ENCODE measurements around the gene FOXF1.

Gene FOXF1

DNA sequence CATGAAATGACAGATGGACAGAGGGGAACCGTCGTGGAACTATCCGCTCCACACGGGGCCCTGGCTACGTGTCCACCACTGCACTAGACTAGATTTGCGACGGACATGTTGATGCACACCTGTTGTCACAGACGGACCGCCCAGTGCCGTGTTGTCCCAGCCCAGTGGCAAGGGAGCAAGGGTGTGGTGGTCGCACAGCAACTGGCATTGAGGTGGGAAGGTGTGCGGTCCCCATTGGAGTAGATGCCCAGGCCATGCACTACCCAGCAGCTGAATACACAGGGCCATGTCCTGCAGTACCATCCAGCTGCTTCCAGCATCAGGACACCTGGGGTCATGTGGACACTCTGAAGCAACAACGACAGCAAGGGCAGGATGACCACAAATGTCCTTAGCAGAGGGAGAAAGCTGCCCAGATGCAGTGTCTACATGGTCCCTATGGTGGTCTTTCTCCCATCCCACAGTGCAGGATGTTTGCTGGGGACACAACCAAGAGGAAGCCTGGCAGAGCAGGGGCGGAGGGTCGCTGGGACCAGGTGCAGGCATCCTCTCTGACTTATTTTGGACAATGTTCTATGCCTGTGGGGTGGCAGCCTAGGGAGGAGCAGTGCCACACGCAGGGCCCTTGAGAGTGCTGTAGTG, 8.8 kb downstream of the FOXF1 start:
- no peak for DNase-seq

DNA sequence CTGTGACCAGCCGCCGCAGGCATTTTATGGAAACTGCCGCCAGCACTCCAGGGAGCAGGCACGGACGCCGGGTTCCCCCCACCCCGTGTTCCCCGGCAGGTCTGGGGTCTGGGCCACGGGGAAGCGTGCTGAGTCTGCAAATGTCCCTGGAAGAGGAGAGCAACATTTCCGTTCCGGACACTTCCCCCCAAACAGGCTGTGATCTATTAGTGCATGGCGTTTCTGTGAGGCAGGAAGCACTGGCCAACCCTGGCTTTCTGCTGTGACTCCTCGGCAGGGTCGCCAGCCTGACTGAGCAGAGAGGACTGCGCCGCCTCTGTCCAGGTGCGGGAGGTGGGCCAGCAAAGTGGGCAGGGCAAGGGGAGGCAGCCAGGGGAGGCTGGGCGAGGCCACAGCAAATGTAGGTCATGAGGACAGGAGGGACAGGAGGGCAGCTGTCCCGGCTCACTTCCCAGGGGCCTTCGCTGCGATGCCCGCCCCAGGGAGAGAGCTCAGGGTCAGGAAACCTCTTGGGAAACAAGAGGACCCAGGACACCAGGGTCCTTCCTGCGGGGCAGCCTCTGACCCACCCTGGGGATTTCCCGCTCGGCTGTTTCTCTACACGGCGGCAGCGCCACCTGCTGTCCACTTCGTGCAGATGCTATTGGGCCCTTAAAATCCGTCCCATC, 9.5 kb downstream of the FOXF1 start:
- peak; percentile 39 for DNase-seq

DNA sequence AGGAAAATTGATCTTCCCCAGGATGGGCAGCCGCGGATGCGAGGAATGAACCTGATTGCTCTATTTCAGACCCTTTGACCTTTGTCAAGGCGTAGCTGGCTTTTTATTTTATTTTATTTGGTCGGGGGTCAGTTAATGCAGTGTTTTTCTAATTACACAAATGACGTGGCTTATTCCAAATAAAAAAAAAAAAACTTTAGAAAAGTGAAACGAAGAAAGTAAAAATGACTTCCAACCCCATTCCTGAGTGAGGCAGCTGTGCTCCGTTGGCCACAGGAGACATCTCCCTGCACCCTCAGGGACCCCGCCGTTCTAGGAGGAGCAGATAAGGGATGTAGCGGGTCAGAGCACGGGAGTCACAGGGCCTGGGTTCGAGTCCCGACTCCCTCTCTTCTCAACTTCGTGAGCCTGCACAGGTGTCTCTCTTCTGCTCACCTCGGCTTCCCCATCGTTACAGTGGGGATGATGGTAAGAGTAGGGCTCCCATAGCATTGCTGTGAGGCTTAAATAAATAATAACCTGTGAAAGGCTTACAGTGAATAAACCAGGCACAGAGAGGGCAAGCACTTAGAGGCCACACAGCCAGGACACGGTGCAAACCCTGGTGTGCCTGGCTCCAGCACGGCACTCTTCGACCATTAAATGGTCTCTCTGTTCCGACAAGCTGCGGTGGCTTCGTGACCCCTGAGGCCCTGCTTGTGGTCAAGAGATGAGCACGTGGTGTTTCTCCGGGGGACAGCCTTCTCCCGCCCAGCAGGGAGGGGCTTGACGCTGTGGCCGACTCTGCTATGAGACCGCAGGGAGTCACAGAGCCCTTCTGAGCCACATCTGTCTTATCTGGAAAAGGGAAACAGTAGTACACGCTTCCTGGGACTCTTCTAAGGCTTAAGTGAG, 10.2 kb downstream of the FOXF1 start:
- no peak for DNase-seq

DNA sequence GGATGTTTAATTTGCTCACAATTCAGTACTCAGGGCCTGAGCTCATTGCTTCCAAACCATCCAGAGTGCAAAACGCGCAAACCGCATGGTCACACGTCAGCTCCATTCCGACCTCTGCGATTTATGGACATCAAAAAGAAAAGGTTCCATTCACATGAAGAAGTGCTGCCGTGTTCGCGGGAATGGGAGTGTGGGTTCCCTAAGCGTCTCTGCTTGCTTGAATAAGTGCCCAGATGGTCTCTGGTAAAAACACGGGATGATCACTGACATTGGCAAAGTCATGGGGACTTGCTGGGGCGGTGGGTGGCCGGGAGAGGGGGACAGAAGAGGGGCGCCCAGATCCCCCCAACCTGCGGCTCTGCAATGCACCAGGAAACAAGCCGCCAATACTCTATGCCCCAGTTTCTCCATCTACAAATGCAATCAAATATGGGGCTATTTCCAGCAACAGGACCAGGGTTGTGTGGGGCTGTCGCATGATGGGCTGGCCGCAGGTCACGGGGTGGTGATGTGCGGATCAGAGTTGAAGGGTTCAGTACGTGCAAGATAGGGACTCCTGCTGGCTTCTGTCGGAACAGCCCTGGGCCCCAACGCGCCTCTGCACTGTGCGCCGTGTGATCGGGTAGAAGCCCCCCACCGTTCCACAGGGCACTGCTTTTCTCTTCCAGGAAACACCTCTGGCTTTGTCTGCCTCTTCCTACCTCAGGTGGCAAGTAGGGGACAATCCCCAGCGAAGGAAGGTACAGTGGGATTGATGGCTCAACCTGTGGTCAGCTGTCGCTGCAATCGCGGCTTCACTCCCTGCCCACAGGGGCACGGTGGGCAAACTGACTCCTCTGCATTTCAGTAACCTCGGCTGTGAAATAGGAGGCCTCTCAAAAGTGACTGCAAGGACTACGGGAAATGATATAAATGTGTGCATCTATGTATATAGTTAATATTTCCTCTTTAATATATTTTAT, 11.2 kb downstream of the FOXF1 start:
- DNase-seq, result no peak

DNA sequence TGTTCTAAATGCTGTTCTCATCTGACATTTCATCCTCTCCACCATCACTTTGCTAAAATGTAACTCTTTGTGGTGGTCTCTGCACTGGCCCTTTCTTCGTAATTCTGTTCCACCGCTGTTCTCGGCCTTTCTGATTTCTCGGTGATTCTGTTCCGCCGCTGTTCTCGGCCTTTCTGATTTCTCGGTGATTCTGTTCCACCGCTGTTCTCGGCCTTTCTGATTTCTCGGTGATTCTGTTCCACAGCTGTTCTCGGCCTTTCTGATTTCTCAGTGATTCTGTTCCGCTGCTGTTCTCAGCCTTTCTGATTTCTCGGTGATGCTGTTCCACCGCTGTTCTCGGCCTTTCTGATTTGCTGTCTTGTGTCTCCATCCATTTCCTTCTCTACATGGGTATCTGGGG, 12.3 kb downstream of the FOXF1 start:
- DNase-seq, result no peak

DNA sequence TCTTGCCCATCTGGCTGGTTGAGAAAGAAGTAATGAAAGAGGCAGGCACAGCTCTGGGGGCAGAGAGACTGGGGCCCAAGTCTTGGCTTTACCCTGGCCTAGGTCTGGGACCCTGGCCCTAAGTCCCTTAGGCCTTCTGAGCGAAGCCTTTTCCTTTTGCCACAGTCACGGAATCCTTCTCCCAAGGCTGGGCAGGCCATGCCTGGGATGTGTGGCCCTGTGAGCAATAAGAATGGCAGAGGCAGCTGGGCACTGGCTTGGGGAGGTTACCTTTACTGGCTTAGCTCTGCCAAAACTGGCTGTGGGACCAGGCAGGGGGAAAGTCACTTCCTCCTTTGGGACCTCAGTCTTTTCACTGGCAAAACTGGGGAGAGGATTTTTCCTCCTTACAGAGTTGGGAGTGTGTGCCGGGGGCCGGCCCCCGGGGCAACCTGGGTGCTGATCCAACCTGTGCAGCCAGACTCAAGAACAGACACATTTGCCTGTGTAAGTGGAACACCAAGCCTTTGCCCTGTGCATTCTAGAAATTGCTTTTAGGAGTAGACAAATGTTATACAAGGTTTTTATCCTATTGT, 12.9 kb downstream of the FOXF1 start:
- DNase-seq, result no peak

DNA sequence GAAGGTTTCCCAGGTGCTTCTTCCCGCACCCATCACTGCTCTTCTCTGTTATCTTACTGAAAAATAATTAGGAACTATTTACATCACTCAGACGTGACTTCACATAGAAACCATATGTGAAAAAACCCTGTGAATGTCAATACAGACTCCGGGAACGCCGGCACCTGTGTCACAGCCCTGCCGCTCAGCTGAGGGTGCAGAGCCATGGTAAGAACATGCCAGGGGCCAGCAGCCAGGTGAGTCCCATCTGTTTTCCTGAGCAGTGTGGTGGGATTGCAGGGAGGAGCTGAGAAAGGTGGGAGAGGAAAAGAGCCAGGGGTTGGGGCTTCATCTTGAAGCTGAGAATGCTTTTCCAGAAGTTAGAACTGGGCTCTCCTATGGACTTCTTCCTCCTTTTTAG, 13.7 kb downstream of the FOXF1 start:
- DNase-seq, result no peak

DNA sequence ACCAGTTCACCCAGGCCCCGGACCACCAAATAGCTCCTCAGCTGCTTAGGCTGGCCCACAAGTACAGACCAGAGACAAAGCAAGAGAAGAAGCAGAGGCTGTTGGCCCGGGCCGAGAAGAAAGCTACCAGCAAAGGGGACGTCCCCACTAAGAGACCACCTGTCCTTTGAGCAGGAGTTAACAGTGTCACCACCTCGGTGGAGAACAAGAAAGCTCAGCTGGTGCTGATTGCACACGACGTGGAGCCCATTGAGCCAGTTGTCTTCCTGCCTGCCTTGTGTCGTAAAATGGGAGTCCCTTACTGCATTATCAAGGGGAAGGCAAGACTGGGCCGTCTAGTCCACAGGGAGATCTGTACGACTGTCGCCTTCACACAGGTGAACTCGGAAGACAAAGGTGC, 15.4 kb downstream of the FOXF1 start:
- no peak for DNase-seq

DNA sequence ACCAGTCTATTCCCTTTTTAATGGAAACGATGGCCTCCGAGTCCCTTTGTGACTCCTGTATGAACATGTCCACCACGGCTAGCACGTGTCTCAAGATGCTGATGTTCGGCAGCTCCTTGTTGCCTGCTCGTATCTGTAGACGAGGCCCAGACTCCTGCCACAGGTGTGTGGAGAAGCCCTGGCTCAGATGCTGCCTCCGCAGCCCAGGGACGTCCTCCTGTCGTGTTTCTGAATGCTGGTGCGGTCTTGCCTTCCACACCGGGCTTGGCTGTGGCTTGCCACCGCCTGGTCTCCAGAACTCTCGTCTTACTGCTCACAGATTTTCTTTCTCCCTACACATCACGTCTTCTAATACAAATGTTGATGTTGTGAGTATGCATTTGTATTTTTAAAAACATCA, 17.0 kb downstream of the FOXF1 start:
- no peak for DNase-seq

DNA sequence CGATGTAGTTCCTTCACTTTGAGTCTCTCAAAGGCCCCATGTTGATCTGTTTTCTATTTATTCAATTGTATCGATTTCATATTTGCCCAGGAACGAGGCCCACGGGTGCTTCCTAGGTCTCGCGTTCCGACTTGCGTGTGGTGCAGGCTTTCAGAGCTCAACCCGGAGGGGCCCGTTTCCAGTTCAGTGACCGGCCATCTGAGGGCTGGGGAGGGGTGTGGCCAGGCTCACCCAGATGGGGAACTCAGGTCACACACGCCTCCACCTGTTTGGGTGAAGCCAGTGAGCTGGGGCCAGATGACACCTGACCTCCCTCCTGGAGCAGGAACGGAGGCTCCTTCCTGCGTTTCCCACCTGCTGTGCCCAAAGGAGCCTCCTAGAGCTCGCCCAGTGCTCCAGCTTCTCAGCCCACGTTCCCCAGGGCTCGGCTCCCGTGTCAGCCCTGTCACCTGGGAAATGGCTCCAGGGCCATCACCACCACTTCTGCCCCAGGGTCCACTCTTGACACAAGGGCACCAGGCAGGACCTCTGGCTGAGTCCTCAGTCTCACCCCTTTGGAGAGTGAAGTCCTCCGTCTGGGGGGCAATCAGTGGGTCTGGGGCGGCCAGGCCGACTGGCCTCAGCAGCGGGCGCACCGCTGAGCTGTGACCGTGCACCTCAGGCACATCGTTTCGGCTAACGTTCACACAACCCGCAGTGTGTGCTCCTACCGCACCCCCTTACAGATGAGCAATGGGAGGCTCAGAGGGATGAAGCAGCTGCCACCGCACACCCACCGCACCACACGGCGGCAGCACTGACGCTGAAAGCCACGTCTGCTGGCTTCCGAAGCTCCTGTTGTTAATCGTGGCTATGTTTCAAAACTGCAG, 18.0 kb downstream of the FOXF1 start:
- DNase-seq, result no peak

DNA sequence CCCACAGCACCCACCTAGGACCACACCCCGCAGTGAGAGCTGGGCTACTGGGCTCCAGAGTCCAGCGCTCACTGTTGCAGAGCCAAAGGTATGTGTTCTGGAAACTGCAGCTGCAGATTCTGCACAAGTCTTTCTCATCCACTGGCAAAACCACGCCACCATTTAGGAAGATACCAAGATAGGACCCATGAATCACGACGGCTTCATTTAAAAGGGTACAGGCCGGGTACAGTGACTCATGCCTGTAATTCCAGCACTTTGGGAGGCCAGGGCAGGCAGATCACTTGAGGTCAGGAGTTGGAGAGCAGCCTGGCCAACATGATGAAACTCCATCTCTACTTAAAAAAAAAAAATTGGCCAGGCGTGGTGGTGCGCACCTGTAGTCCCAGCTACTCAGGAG, 18.8 kb downstream of the FOXF1 start:
- no peak for DNase-seq

DNA sequence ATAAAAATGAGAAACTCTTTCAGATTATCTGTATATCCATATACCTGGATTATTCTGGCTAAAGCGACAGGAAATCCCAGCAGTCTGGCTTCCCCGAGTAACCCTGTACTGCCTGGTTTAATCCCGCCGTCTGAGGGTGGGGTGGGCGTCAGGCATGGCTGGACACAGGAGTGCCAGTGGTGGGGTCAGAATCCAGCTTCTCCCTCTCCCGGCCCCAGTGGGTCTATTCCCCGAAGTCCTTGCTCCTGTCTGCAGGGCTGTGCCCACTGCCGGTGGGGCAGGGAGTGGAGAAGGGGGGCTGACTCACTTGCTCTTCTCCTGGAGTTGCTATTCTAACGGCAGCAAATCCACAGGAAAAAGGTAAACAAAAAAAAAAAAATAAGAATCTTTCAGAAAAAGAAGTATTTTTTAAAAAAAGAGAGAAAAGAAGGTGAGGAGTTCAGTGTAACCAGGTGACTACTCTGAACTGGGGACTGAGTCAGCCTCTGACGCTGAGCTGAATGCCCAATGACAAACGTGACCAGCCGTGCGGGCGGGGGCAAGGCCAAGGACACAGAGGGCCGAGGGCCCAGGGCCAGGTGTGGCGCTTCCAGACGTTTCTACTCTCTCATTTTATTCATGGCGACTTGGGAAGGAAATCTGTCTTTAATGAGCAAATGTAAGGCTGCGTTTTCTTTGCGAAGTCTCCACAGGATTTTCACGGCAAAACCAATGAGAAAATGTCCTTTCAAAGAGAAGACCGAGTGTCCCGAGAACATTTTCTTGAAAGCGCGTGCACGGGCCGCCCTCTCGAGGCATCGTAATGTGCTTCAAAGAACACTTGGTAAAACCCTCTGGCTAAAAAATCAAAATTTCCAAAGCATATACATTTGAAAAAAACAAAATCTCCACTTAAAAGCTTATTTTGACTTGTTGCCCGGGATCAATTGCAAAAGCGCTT, 20.2 kb downstream of the FOXF1 start:
- no peak for DNase-seq

DNA sequence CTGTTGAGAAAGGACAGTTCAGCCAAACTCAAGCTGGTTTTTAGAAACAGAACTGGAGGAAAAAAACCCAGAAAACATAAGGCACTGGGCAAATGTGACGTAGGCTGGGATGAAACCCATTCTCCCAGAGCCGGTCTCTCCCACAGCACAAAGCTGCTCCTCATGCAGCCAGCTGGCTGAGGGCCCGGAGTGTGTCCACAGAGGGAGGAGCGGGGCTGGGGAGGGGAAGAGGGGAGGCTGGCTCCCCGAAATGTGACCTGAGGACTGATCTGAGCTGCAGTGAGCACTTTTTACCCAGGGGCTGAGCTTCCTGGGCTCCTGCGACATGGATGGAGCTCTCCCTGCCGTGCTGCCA, 20.8 kb downstream of the FOXF1 start:
- DNase-seq, result no peak

DNA sequence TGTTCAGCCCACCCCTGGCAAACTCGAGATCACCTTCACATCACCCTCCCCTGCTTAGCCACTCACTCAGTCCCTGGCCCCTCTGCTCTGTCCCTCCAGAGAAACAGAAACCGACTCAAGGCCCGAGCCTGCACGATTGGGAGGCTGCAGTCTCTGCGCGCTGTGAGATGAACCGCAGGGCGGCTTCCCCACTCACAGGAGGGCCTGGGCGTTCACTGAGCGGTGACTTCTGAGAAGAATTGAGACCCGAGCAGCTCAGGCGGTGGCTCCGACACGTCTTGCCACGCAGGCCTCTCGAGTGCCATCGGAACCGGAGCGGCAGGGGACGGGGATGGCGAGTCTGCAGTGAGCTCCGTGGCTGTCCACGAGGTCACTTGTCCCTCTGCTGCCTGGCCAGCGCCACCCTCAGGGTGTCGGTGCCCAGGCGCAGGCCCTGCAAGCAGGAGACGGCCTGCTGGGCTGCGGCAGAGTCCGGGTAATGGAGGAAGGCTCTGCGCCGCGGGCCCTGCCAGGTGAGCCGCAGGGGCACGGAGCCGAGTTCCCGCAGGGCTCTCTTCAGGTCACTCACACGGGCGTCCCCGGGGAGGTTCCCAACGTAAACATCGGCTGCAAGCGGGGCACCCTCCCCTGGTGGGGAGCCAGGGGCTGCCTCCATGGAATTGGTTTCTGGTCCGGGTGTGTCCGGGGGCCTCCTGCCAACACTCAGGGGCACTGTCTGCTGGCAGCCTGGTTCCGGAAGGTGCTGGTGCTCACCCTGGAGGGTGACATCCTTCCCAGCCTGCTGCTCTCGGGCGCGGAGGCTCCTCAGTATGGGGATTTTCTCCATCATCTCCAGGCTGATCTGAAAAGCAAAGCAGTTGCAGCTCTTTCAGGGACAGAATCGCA, 21.6 kb downstream of the FOXF1 start:
- DNase-seq, result no peak

DNA sequence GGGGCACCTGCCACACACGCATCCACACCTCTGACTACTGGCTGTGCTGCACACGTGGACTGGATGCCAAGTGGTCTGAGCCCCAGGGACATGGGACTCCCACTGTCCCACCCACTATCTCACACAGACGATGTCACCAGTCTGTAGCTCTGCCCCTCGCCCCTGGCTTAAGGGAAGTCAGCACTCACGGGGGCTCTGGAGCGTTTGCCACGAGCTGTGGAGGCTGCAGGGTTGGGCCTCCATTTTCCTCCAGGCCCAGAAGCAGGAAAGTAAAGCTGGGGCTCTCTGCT, 22.1 kb downstream of the FOXF1 start:
- DNase-seq, result no peak

DNA sequence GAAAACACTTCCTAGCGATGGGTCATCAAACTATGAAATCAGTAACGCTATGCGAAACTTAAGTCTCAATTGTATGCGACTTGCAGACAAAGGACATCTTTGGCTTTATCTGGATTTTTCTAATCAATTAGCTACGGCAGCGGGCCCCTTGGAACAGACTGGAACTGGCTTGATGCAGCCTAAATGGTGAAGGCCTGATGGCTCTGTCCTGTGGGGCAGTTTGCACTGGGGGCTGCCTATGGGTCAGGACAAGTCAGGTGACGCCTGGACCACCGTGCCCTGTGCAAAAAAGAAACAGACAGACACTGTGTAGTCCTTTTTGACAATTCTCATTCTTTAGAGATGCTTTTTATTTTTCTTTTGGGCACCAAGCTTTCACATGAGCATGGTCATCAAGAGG, 22.7 kb downstream of the FOXF1 start:
- no peak for DNase-seq

DNA sequence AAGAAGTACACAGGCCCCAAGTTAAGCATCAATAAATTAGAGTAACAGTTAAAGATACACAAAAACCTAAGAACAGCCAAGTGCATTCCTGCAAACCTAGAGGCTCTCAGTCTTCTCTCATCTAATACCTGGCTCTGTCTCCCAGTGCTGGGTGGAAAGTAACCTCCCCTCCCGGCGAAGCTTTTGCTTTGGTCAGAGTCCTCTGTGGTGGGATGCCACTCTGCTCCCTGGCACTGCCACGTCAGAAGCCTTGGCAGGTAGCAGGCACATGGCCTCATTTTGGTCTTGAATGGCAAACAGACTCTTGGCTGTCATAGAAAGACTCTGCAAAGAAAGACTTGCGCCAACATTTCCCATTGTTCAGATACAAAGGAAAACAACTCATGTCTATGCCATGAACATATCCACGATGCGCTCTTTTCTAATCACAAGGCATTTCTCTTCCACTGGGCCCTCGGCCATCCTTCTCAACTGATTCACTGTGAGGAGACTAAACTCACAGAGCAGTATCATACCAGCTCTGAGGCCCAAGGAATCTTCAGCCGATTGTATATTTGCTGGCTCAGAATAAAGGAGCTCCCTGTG, 23.5 kb downstream of the FOXF1 start:
- DNase-seq, result no peak

DNA sequence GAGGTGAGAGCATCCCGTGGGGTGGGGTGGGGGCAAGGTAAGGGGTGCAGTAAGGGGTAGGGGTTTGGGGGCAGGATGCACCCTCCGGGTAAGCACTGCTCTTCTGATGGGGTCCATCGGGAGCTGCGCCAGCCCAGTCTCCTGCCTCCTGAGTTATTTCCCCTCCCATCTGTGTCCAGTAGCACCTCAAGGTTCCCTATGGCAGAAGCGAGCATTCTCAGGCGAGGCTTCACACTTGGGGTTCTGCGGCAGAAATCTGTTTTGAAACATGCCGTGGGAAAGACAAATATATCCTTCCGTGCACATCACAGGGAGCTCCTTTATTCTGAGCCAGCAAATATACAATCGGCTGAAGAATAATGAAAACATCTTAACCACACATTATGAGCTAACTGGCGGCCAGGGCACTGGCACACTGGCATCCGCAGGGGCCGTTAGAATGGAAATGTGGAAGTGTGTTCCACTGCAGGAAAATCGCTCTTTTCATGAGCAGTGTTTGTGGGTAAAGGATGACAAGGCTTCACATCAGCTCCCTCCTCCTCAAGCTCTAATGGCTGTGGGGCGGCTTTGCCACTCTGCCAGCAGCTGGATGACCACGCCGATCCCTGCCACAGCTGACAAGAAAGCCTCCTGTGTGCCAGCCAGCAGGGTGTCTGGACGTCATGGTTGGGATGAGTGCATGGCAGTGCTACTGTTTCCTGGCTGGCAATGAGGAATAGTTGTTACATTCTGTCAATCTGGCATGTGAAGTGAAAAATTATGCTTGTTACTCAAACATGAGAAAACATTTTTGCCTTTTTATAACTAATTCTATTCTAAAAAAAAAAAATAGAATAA, 24.7 kb downstream of the FOXF1 start:
- DNase-seq, result no peak
